Transverse colon (tissue), 4 donors: ENCODE results near the gene TBX10.

ENCODE experiments used
- EP300 ChIP-seq: sonication (generic); formaldehyde crosslinking; IDR thresholded peaks from one replicate; pipeline ENCODE4 v1.6.1; 2017; ENCODE audit warnings: antibody characterized with exemption, low read depth
- POLR2A ChIP-seq: fragments of 450-650 bp; IDR thresholded peaks from one replicate; pipeline ENCODE4 v1.6.1; 2016; ENCODE audit warnings: antibody characterized with exemption, mild to moderate bottlenecking, moderate library complexity
- POLR2AphosphoS5 ChIP-seq, 3 donors: sonication (generic); formaldehyde crosslinking; IDR thresholded peaks; one replicate each; pipeline ENCODE4 v1.6.1; 2016; ENCODE audit warnings: antibody characterized with exemption in 3 of 3
- TF ChIP-seq, protein P1 (sequence below), 5 experiments: fragments of 200-600 bp in 3 of 5; fragments of 450-650 bp in 2 of 5; sonication (generic) in 3 of 5; IDR thresholded peaks; 1 replicate in 2 of 5; 2 replicates in 3 of 5; pipeline ENCODE4 v1.5.1; 2016 to 2017; ENCODE audit warnings: antibody characterized with exemption in 5 of 5, inconsistent platforms in 3 of 5, mild to moderate bottlenecking in 2 of 5, moderate library complexity in 1 of 5

DNA sequence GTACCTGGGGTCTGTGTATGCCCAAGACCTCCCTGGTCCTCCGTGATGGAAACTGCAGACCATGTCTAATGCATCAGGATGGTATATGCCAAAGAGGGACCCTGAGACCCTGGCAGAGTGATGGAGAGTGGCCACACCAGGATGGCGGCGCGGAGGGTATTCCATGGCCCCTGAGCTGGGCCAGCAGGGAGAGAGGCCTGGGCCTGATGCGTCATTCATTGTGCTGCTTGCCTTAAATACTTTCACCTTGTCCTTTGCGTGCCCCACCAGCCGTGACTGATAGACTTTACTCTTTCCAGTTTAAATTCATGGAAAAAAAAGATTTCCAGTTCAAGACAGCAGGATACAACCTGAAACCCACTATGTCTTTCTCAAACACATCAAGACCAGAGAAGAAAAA lies 38.5 kb downstream of the TBX10 start:
- no peak for TF ChIP-seq POLR2AphosphoS5 (IDR thresholded peaks at IDR 0.05)
- no peak for TF ChIP-seq POLR2A
- TF ChIP-seq, protein P1, sequence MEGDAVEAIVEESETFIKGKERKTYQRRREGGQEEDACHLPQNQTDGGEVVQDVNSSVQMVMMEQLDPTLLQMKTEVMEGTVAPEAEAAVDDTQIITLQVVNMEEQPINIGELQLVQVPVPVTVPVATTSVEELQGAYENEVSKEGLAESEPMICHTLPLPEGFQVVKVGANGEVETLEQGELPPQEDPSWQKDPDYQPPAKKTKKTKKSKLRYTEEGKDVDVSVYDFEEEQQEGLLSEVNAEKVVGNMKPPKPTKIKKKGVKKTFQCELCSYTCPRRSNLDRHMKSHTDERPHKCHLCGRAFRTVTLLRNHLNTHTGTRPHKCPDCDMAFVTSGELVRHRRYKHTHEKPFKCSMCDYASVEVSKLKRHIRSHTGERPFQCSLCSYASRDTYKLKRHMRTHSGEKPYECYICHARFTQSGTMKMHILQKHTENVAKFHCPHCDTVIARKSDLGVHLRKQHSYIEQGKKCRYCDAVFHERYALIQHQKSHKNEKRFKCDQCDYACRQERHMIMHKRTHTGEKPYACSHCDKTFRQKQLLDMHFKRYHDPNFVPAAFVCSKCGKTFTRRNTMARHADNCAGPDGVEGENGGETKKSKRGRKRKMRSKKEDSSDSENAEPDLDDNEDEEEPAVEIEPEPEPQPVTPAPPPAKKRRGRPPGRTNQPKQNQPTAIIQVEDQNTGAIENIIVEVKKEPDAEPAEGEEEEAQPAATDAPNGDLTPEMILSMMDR (IDR thresholded peaks at IDR 0.05): no peak
- no peak for TF ChIP-seq EP300
